Measurements from ENCODE around the gene SIK3. TPM values are rescaled to one million over a fixed set of nuclear protein-coding genes. Genes with fewer than 3 reads are reported as not detected.
A peak's percentile ranks its signal among the peaks of the same experiment; 100 is the strongest.

SIK3 gene
- total RNA-seq, 1 experiment from 2014 or later: 31.4 TPM

GRCh38 chr11:117016246-117016645 is 82.0 kb downstream of the SIK3 start:
- no peak overlapping the region for H3K4ac ChIP-seq (ENCODE audit: low read depth, low read length)
- no peak overlapping the region for H2AFZ ChIP-seq (ENCODE audit: low read length)
- no peak overlapping the region for H3K4me2 ChIP-seq (ENCODE audit: insufficient read depth, insufficient read length, low read length)
- no peak overlapping the region for H2BK5ac ChIP-seq (ENCODE audit: insufficient read length, low read length)
- H3K18ac ChIP-seq (ENCODE audit: insufficient read length, low read depth, low read length): no peak overlapping the region
- no peak overlapping the region for H3K14ac ChIP-seq (ENCODE audit: insufficient read depth, low read length)
- H3K4me1 ChIP-seq (ENCODE audit: insufficient read depth, low read length): no peaks in the 10 kb centered on the region
- no peak overlapping the region for H3K56ac ChIP-seq (ENCODE audit: insufficient read length, low read depth, low read length)
- 0 out of 7 replicates have a peak overlapping the region, but pooled peaks of 1 of the 3 experiments have one; percentile 74 for H3K27ac Mint-ChIP-seq
- H3K4me3 Mint-ChIP-seq: no peak overlapping the region
- H2BK12ac ChIP-seq (ENCODE audit: insufficient read length, low read depth, low read length): no peak overlapping the region
- no peak overlapping the region for H3K27ac ChIP-seq (ENCODE audit: insufficient read length, low read depth, low read length)
- H3K23me2 ChIP-seq (ENCODE audit: insufficient read length, low read depth, low read length, poor library complexity, severe bottlenecking): no peaks in the 10 kb centered on the region
- no peaks in the 10 kb centered on the region for H3K27me3 Mint-ChIP-seq (ENCODE audit: low read depth)
- no peak overlapping the region for H4K91ac ChIP-seq (ENCODE audit: insufficient read length, low read depth, low read length)
- no peaks in the 10 kb centered on the region for H3K9me3 ChIP-seq (ENCODE audit: control insufficient read depth, low read depth, low read length)
- H2BK120ac ChIP-seq (ENCODE audit: low read depth, low read length, poor library complexity, severe bottlenecking): no peak overlapping the region
- H3K9ac ChIP-seq (ENCODE audit: extremely low read depth, insufficient read length, low read length): no peak overlapping the region
- no peaks in the 10 kb centered on the region for H4K20me1 ChIP-seq (ENCODE audit: control insufficient read depth, insufficient read depth, insufficient read length)
- no peaks in the 10 kb centered on the region for H3K9me3 Mint-ChIP-seq
- H3K23ac ChIP-seq (ENCODE audit: insufficient read length, low read depth, low read length): no peak overlapping the region
- no peaks in the 10 kb centered on the region for H3K27me3 ChIP-seq (ENCODE audit: insufficient read depth, low read length)
- peaks cover 2% of the 10 kb centered on the region; the same call in 1 of the 2 replicates for H3K79me2 ChIP-seq (ENCODE audit: insufficient read depth, low read length)
- H4K8ac ChIP-seq (replicated peaks; ENCODE audit: insufficient read length, low read depth, low read length): no peak overlapping the region
- no CpG with 5 or more reads among the region's 6 CpGs for WGBS (ENCODE audit: extremely low coverage, insufficient read length, low lambda C conversion rate)
- no peak overlapping the region for H2AK5ac ChIP-seq (ENCODE audit: insufficient read length, low read length)
- H3T11ph ChIP-seq (ENCODE audit: low read length): no peak overlapping the region
- TF ChIP-seq CTCF (conservative IDR thresholded peaks at IDR 0.05): no peak
- no peak for DNase-seq
- H2BK20ac ChIP-seq (ENCODE audit: low read depth, low read length, poor library complexity, severe bottlenecking): no peak overlapping the region
- H2BK15ac ChIP-seq (ENCODE audit: low read depth, low read length): no peak overlapping the region
- H3K36me3 Mint-ChIP-seq (ENCODE audit: insufficient read depth in 1 of 3, low read depth in 3 of 3): no peaks in the 10 kb centered on the region; a peak in 1 of 7 replicates
- no peak overlapping the region for H4K5ac ChIP-seq (ENCODE audit: insufficient read length, low read depth, low read length)
- H3K79me1 ChIP-seq (ENCODE audit: insufficient read depth, low read depth, low read length, poor library complexity, severe bottlenecking): no peaks in the 10 kb centered on the region
- H3K4me1 Mint-ChIP-seq: peaks cover 6 to 11% of the 10 kb centered on the region in 2 experiments; a peak in 3 of 4 replicates
